Mesodermal cell (in vitro differentiated cells): ENCODE results near the gene ECEL1.

Experiments used
- H3K27ac ChIP-seq: 2 replicates; pipeline ENCODE4 v1.7.0; 2013; ENCODE audit warnings: mild to moderate bottlenecking, low read depth, low read length, moderate library complexity; ENCODE audit not compliant: severe bottlenecking
- H3K36me3 ChIP-seq: 2 replicates; pipeline ENCODE4 v1.7.1; 2013; ENCODE audit warnings: mild to moderate bottlenecking, low read length, moderate library complexity; ENCODE audit not compliant: control insufficient read depth, insufficient read depth
- H3K4me1 ChIP-seq: one replicate; pipeline ENCODE4 v1.7.1; 2013; ENCODE audit warnings: mild to moderate bottlenecking, low read length; ENCODE audit not compliant: insufficient read depth, control insufficient read depth, poor library complexity, severe bottlenecking
- H3K4me3 ChIP-seq: 2 replicates; pipeline ENCODE4 v1.7.0; 2013; ENCODE audit warnings: low read length, control low read depth, mild to moderate bottlenecking; ENCODE audit not compliant: insufficient read depth, poor library complexity, severe bottlenecking; ENCODE audit errors: extremely low read depth
- H3K9me3 ChIP-seq: 2 replicates; pipeline ENCODE4 v1.7.1; 2013; ENCODE audit warnings: mild to moderate bottlenecking, low read length, moderate library complexity; ENCODE audit not compliant: control insufficient read depth
- WGBS, 2 experiments: methylation state at CpG; one replicate each; pipeline ENCODE4 v1.1.5; 2013; ENCODE audit warnings: missing lambda C conversion rate in 2 of 2; ENCODE audit not compliant: insufficient coverage in 2 of 2; 5-methylcytosine and 5-hydroxymethylcytosine counted together

ECEL1 gene

GRCh38 chr2:232481322-232482140 is 6.1 kb downstream of the ECEL1 start:
- no peaks in the 10 kb centered on the region for H3K4me1 ChIP-seq
- no peak overlapping the region for H3K27ac ChIP-seq
- no peaks in the 10 kb centered on the region for H3K9me3 ChIP-seq
- 87 to 90% methylated on average over 22 to 27 of the region's 29 CpGs for WGBS, 2 experiments
- no peaks in the 10 kb centered on the region for H3K36me3 ChIP-seq
- H3K4me3 ChIP-seq = no peak overlapping the region

GRCh38 chr2:232480201-232481190 is 7.1 kb downstream of the ECEL1 start:
- 81 to 85% methylated on average over 12 to 19 of the region's 26 CpGs for WGBS, 2 experiments
- H3K4me3 ChIP-seq = no peak overlapping the region
- H3K4me1 ChIP-seq = no peaks in the 10 kb centered on the region
- no peaks in the 10 kb centered on the region for H3K9me3 ChIP-seq
- H3K27ac ChIP-seq = no peak overlapping the region
- no peaks in the 10 kb centered on the region for H3K36me3 ChIP-seq

GRCh38 chr2:232479341-232480200 is 8.1 kb downstream of the ECEL1 start:
- Histone ChIP-seq H3K27ac (no peak overlapping the region), H3K4me1 (no peaks in the 10 kb centered on the region), H3K36me3 (no peaks in the 10 kb centered on the region), H3K9me3 (no peaks in the 10 kb centered on the region), H3K4me3 (no peak overlapping the region)
- 86 to 87% methylated on average over 19 to 21 of the region's 21 CpGs for WGBS, 2 experiments

- no peaks in the 10 kb centered on the region for H3K9me3 ChIP-seq
- H3K27ac ChIP-seq = no peak overlapping the region
- no peaks in the 10 kb centered on the region for H3K36me3 ChIP-seq
- H3K4me1 ChIP-seq = no peaks in the 10 kb centered on the region
- 85 to 94% methylated on average over 16 of the region's 19 CpGs for WGBS, 2 experiments
- H3K4me3 ChIP-seq = no peak overlapping the region
Measured at GRCh38 chr2:232478571-232479340, 8.9 kb downstream of the ECEL1 start.

GRCh38 chr2:232477751-232478510 is 9.7 kb downstream of the ECEL1 start:
- no peak overlapping the region for H3K27ac ChIP-seq
- H3K9me3 ChIP-seq = no peaks in the 10 kb centered on the region
- WGBS, 2 experiments = 90 to 91% methylated on average over 12 to 13 of the region's 13 CpGs
- H3K4me3 ChIP-seq = no peak overlapping the region
- no peaks in the 10 kb centered on the region for H3K36me3 ChIP-seq
- no peaks in the 10 kb centered on the region for H3K4me1 ChIP-seq

- H3K4me1 ChIP-seq = no peaks in the 10 kb centered on the region
Measured at GRCh38 chr2:232476791-232477190, 10.8 kb downstream of the ECEL1 start.

GRCh38 chr2:232476045-232476444 is 11.6 kb downstream of the ECEL1 start:
- H3K36me3 ChIP-seq = no peaks in the 10 kb centered on the region
- H3K9me3 ChIP-seq = no peaks in the 10 kb centered on the region
- H3K4me3 ChIP-seq = no peak overlapping the region
- WGBS, 2 experiments = 80 to 100% methylated on average over 1 to 2 of the region's 2 CpGs
- no peaks in the 10 kb centered on the region for H3K4me1 ChIP-seq
- H3K27ac ChIP-seq = no peak overlapping the region

More at GRCh38 chr2:232476791-232477190, 10.8 kb downstream of the ECEL1 start:
- no peak overlapping the region for H3K4me3 ChIP-seq
- 91% methylated on average over 7 of the region's 7 CpGs for WGBS, 2 experiments
- no peak overlapping the region for H3K27ac ChIP-seq
- H3K9me3 ChIP-seq = no peaks in the 10 kb centered on the region
- H3K36me3 ChIP-seq = no peaks in the 10 kb centered on the region

- Histone ChIP-seq H3K4me1 (no peaks in the 10 kb centered on the region), H3K9me3 (no peaks in the 10 kb centered on the region), H3K27ac (no peak overlapping the region), H3K36me3 (no peaks in the 10 kb centered on the region), H3K4me3 (no peak overlapping the region)
- WGBS, 2 experiments = 77 to 82% methylated on average over 4 to 6 of the region's 6 CpGs
Measured at GRCh38 chr2:232473467-232473890, 14.2 kb downstream of the ECEL1 start.

GRCh38 chr2:232466221-232466620 is 21.4 kb downstream of the ECEL1 start:
- H3K36me3 ChIP-seq = no peaks in the 10 kb centered on the region
- no peaks in the 10 kb centered on the region for H3K4me1 ChIP-seq
- WGBS, 2 experiments = 94 to 100% methylated on average over 4 to 6 of the region's 7 CpGs
- H3K27ac ChIP-seq = no peak overlapping the region
- no peaks in the 10 kb centered on the region for H3K9me3 ChIP-seq
- no peak overlapping the region for H3K4me3 ChIP-seq
